Anterior cingulate cortex (tissue), 58 donors: ENCODE results near the gene HLA-DRA.
"Not testable (repeated sequence)": the region's sequence is repeated elsewhere in the genome, so short reads cannot be mapped to it uniquely, and the experiment has no call there.

Experiments used
- DNase-seq, 58 donors: peaks; one replicate each; lab custom pipeline; 2025; lab: John Stamatoyannopoulos, UW

HLA-DRA gene

DNA sequence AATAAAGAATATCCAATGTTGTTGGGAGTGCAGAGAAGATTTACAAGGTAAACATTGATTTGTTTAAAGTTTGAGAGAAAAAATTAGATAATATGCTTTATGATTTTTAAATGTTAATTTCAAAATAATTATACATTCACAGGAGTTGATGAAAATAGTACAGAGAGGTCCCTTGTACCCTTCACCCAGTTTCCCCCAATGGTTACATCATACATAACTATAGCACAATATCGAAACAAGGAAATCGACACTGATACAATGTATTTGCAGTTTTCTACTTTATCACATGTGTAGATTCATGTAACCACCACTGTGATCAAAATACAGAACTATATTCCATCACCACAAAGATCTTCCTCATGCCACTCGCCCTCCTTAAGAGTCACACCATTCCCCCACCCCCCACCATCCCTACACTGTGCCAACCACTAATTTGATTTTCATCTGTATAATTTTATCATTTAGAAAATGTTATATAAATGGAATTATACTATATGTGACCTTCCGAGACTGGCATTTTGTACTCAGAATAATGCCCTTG lies 11.7 kb upstream of the HLA-DRA start:
- DNase-seq, result no peak

DNA sequence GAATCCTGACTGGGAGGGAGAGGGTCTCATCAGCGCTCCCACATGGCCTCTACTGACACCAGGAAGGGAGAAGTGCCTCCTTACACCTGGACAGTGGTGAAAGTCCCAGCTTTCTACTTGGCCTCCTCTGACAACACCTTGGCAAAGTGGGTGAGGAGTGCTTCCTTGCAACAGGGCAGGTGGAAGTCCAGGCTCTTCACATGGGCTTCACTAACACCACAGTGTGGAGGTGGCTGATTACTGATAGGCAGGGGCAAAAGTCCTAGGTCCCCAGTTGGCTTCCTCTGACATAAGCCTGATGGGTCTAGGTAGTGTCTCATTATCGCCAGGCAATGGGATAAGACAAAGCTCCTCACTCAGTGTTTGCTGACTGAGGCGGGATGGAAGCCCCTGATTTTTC lies 9.5 kb upstream of the HLA-DRA start:
- no peak for DNase-seq

DNA sequence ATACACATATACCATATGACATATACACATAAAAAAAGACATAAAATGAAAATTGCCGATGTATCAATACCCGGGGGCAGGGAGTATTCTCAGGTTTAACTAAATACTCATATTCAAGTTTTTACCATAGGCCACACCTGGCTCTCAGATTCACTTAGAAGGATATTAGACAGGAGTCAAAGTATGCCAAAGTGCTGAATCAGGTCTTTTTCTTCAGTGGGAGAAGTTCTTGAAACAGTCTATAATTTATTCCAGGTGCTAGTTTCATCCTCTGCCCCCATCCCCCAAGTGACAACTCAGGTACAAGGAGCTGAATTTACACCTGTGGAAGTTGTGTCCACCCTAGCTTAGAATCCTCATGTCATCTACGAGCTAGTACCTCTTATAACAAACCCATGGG lies 8.5 kb upstream of the HLA-DRA start:
- no peak for DNase-seq

DNA sequence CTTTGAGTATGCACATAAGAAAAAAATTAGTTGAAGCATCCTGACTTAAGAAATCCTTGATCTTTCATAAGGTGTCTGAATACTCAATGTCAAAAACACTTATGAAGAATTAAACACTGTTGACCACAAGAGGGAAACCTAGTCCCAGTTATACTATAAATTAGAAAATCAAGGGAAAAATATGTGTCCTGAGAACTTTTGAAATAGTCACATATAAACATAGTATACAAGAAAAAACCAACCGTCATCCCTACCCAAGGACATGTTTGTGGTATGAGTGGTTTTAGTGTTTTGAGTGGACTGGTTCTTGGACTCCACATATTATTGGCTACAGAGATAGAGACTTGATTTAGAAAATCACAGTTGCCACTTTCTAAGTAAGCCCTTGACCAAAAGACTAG lies 7.6 kb upstream of the HLA-DRA start:
- no peak for DNase-seq

DNA sequence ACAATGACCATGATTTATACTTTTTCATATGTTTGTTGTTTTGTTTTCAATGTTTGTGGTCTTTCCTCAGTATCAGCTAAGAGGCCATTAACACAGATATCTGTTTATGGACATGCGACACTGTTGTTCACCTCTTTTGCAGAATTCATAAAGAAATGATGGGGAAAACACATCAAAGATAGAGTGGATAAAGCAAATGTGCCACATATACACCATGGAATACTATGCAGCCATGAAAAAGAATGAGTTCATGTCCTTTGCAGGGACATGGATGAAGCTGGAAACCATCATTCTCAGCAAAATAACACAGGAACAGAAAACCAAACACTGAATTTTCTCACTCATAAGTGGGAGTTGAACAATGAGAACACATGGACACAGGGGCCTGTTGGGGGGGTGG lies 5.7 kb upstream of the HLA-DRA start:
- DNase-seq, result not testable (repeated sequence)

DNA sequence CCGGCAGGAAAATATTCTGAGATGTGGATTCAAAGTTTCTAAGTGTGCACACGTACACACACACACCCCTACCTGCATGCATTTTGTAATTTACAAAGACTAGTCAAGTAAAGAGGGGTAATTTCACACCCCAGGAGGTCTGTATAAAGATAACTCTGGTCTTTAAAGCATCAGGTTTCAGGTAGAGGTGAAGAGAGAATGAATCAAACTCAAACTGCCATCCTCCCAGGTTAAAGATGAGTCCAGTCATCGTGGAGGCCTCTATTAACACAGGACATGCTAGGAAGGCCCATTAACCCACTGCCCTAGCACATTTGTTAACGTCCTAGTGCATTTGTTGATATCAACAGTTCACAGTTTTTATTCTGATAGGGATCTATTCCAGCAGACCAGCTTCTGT lies 3.5 kb upstream of the HLA-DRA start:
- no peak for DNase-seq

DNA sequence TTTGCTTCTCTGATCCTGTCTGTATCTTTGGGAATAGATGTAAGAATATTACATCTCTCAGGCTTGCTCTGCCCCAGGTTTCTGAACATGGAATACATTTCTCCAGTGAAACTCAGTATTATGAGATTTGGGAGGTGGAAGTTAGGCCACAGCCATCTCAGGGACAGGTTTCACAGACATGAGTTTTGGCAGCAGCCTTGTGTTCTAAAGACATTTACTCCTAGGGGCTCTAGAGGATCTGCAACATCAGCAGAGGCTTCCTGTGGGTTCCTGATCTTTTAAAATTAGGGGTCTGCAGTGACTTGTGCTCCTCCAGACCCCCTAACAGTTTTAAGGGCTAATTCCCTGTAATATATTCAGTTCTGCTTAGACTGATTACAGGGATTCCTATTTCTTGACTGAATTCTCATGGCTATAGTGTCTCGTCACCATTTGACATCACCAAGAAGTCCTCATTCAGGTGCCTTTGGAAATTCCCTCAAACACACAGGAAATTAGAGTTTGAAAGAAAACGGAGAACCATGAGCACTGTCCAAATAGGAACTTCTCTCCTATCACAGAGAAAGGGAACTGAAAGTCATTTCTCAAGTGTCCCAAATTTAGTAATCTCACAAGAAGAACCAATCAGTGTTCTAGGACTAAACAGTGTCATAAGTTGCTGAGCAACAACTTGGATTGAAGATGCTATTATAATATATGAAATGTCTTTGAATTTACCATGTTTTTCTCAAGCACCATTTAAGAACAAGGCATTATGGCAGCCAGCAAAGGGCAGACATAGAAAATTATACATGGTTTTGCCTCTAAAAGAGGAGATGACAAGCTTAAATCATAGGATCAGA lies 2.5 kb upstream of the HLA-DRA start:
- peak in 1 of 58 donors; percentile 59 for DNase-seq

DNA sequence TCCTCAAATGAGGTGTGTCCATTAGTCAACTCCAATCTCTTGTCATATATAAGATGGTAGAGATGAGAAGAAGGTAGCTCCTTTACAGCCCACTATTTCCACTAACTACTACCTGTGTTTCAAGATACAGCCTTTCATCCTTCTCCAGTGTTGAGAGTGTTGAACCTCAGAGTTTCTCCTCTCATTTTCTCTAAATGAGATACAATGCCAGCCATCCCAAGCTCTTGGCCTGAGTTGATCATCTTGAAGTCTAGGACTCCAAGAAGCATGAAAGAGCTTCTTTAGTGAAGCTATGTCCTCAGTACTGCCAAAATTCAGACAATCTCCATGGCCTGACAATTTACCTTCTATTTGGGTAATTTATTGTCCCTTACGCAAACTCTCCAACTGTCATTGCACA lies 548 bp upstream of the HLA-DRA start:
- DNase-seq, result no peak

DNA sequence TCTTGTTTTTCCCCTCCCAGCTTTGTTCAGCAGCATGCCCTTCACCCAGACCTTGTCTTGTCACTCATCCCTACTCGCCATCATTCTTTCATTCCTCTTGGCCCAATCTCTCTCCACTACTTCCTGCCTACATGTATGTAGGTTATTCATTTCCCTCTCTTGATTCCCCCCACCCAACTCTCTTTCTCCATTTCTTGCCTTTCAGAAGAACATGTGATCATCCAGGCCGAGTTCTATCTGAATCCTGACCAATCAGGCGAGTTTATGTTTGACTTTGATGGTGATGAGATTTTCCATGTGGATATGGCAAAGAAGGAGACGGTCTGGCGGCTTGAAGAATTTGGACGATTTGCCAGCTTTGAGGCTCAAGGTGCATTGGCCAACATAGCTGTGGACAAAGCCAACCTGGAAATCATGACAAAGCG lies 2.6 kb downstream of the HLA-DRA start:
- no peak for DNase-seq

DNA sequence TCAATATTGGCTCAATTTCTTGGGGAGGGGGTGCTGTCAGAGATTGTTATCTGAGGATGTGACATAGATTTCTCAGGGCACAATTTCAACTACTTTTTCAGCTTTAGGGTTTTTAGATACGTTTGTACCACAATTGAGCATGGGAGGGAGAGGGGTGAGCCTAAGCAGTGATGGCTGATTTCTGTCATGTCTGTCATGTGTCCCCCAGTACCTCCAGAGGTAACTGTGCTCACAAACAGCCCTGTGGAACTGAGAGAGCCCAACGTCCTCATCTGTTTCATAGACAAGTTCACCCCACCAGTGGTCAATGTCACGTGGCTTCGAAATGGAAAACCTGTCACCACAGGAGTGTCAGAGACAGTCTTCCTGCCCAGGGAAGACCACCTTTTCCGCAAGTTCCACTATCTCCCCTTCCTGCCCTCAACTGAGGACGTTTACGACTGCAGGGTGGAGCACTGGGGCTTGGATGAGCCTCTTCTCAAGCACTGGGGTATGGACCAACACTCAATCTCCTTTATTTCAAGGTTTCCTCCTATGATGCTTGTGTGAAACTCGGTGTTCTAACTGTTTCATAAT lies 3.4 kb downstream of the HLA-DRA start:
- no peak for DNase-seq

DNA sequence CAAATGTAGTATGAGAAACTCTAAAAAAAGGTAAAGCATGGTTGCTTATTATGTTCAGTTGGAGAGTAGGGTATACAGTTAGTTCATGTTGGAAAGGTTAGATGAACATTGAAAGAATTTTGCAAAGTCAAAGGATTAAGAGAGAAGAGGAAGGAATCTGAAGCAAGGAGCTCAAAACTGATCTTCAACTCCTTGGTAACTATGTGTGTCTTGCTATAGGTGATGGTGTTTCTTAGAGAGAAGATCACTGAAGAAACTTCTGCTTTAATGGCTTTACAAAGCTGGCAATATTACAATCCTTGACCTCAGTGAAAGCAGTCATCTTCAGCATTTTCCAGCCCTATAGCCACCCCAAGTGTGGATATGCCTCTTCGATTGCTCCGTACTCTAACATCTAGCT lies 4.7 kb downstream of the HLA-DRA start:
- DNase-seq, result no peak

DNA sequence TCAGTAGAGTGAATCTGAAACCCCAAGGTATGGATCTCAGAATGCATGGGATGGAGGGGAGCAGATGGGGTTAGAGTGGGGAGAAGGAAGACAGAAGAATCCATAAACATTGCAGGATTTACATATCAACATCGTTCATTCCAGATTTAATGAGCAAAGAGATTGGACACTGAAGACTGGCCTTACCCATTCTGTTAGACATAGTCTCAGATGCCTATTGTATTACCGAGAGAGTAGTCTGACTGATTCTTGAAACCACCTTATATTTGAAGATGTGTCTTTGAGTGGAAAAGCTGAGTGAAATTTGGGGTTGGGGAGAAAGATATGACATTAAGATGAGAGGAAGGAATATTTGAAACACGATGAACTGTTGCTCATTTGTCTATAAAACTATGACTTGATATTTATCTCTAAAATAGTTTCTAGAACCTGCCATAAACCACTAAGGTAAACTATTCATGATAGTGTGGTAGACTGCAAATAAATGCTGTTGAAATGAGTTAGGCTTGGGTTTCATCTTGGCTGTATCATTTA lies 5.7 kb downstream of the HLA-DRA start:
- DNase-seq, result no peak

DNA sequence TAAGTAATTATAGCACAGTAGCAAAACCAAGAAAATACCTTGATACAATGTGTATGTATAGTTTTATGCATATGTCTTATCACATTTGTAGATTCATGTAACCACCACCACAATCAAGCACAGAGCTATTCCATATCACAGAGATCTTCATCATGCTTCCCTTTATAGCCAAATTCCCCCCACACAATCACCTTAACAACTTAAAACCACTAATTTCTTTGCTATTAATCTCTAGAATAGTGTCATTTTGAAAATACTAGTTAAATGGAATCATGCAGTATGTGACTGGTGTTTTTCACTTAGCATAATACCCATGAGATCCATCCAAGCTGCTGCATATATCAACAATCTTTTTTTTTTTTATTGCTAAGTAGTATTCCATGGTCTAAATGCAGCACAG lies 8.2 kb downstream of the HLA-DRA start:
- no peak for DNase-seq

DNA sequence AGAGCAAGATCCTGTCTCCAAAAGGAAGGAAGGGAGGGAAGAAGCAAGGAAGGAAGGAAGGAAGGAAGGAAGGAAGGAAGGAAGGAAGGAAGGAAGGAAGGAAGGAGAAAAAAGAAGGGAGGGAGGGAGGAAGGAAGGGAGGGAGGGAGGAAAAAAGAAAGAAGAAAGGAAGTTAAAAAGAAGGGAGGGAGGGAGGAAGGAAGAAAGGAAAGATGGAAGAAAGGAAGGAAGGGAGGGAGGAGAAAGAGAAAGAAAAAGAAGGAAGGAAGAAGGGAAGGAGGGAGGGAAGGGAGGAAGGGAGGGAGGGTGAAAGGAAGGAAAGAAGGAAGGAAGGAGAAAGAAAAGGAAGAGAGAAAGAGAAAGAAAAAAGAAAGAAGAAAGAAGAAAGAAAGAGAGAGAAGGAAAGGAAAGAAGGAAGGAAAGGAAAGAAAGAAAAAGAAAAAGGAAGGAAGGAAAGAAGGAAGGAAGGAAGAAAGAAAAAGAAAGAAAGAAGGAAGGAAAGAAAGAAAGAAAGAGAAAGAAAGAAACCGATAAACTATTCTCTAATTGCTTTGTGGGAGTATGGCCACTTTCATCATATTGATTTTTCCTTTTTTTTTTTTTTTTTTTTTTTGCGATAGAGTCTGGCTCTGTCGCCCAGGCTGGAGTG lies 9.5 kb downstream of the HLA-DRA start:
- DNase-seq, result no peak

DNA sequence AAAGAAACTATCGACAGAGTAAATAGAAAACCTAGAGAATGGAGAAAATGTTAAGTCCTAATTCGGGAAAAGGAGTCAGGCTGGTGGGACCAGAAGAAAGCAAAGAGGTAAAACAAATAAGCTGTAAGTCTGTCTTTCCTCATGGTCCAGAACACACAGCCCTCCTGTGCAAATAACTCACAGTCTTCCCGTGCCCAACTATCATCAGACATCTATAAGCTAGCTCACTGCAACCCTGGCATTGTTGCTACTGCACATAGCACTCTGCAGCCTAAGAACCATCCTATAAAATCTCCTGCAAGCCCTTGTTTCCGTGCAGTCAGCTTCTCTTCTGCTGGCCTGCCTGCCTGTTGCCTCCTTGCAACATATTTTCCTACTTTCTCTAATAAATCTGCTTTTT lies 17.4 kb downstream of the HLA-DRA start:
- DNase-seq, result no peak

DNA sequence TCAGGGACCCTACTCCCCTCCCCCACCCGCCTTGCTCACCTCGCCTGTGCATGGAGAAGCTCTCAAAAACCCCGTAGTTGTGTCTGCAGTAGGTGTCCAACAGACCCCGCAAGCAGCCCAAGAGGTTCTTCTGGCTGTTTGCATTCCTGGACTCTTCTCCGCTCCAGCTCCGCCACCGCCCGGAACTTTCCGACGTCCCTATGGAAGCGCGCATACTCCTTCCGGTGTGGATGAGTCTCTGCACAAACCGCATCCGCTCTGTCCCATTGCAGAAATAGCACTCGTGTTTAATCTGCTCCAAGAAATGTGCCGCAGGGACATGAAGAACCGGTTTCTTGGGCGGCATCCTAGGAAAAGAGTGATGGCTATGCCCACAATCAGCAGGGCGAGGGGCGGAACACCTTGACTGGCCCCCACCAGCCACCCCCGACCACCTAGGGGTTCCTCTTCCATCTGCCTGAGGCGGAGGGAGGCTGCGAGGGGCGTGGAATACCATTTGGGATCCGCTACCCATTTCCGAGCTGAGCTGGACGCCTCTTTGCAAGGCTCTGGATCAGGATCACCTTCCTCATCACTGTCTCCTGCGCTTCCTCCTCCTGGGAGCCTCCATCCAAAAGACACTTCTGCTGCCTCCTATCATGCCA lies 20.2 kb downstream of the HLA-DRA start:
- DNase-seq, result no peak

DNA sequence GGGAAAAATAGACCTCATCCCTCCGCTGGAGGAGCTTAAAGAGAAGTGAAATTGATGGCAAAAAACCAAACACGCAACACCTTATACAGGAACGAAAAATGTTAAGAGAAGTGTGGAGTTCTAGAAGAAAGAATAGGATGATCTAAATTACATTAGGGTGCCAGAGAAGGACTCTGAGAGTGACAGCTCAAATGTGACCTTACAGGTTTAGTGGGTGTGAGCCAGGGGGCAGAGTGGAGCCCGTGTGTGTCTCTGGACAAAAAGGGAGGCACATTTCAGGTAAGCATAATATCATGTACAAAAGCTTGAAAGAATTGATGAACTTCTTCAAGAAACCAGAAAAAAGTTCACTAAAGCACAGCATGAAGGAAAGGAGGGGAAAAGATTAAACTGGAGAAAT lies 20.8 kb downstream of the HLA-DRA start:
- DNase-seq, result no peak

DNA sequence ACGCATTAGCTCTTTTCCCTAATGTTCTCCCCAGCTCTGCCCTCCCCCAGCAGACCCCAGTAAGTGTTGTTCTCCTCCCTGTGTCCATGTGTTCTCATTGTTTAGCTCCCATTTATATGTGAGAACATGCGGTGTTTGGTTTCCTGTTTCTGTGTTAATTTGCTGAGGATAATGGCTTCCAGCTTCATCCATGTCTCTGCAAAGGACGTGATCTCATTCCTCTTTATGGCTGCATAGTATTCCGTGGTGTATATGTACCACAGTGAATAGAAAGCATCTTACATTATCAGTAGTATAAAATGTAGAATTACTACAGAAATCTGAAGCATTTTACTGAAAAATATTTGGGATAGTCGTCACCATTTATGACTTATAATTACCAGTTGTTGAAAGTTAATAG lies 21.8 kb downstream of the HLA-DRA start:
- no peak for DNase-seq

DNA sequence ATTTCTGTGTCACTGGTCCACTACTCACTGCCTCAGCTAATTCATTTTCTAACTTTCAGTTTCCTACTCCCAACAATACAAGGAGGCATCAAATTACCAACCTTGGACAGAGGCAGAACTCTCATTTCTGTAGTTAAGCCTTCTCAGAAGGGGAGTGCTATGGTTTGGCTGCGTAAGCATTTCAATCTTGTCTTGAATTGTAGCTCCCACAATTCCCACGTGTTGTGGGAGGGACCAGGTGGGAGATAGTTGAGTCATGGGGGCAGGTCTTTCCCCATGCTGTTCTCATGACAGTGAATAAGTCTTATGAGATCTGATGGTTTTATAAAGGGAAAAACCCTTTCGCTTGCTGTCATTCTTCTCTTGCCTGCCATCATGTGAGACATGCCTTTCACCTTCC lies 22.9 kb downstream of the HLA-DRA start:
- DNase-seq, result no peak

DNA sequence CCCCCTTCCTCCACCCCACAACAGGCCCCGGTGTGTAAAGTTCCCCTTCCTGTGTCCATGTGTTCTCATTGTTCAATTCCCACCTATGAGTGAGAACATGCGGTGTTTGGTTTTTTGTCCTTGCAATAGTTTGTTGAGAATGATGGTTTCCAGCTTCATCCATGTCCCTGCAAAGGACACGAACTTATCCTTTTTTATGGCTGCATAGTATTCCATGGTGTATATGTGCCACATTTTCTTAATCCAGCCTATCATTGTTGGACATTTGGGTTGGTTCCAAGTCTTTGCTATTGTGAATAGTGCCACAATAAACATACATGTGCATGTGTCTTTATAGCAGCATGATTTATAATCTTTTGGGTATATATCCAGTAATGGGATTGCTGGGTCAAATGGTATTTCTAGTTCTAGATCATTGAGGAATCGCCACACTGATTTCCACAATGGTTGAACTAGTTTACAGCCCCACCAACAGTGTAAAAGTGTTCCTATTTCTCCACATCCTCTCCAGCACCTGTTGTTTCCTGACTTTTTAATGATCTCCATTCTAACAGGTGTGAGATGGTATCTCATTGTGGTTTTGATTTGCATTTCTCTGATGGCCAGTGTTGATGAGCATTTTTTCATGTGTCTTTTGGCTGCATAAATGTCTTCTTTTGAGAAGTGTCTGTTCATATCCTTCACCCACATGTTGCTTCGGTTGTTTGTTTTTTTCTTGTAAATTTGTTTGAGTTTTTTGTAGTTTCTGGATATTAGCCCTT lies 28.2 kb downstream of the HLA-DRA start:
- not testable (repeated sequence) for DNase-seq
